ENCODE results near the gene NOP53.

DNA sequence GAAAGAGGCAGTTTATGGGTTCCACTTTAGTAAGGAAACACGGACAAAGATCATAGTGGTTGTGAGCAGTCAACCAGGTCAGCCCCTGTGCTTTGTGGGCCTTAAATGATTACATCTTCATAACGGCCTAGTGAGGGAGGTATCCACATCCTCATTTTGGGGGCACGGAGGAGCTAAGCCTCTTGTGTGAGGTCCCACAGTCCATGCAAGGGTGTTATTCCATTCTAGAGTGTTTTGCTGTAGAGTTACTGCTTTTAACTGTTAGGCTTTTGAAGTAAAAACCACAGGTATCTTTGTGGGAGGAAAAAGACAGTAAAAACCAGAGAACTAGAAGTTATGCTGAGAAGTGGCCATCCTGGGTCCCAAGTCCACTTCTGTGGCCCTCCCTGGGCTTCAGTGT is 4.0 kb downstream of the NOP53 start:
- TF ChIP-seq REST (IDR thresholded peaks at IDR 0.05; ENCODE audit: unreplicated experiment) (no peak), CTCF (conservative IDR thresholded peaks at IDR 0.05; ENCODE audit: low read depth in 2 of 2) (no peak), EZH2 (IDR thresholded peaks at IDR 0.05; ENCODE audit: low read depth, unreplicated experiment) (no peak), POLR2AphosphoS5 (IDR thresholded peaks at IDR 0.05; ENCODE audit: low read depth) (no peak), JUNB (IDR thresholded peaks at IDR 0.05; ENCODE audit: unreplicated experiment) (no peak), ZNF331 (CRISPR knock-in tag; IDR thresholded peaks at IDR 0.05; ENCODE audit: low read depth) (no peak), EZH2phosphoT487 (IDR thresholded peaks at IDR 0.05; ENCODE audit: unreplicated experiment) (no peak), STAT1 (IDR thresholded peaks at IDR 0.05; ENCODE audit: unreplicated experiment) (no peak), ZNF114 (CRISPR knock-in tag; IDR thresholded peaks at IDR 0.05) (no peak), CREB1 (CRISPR knock-in tag; IDR thresholded peaks at IDR 0.05; ENCODE audit: low read depth) (no peak), NANOG (IDR thresholded peaks at IDR 0.05; ENCODE audit: borderline replicate concordance) (no peak)
- TF ChIP-seq, protein P1, sequence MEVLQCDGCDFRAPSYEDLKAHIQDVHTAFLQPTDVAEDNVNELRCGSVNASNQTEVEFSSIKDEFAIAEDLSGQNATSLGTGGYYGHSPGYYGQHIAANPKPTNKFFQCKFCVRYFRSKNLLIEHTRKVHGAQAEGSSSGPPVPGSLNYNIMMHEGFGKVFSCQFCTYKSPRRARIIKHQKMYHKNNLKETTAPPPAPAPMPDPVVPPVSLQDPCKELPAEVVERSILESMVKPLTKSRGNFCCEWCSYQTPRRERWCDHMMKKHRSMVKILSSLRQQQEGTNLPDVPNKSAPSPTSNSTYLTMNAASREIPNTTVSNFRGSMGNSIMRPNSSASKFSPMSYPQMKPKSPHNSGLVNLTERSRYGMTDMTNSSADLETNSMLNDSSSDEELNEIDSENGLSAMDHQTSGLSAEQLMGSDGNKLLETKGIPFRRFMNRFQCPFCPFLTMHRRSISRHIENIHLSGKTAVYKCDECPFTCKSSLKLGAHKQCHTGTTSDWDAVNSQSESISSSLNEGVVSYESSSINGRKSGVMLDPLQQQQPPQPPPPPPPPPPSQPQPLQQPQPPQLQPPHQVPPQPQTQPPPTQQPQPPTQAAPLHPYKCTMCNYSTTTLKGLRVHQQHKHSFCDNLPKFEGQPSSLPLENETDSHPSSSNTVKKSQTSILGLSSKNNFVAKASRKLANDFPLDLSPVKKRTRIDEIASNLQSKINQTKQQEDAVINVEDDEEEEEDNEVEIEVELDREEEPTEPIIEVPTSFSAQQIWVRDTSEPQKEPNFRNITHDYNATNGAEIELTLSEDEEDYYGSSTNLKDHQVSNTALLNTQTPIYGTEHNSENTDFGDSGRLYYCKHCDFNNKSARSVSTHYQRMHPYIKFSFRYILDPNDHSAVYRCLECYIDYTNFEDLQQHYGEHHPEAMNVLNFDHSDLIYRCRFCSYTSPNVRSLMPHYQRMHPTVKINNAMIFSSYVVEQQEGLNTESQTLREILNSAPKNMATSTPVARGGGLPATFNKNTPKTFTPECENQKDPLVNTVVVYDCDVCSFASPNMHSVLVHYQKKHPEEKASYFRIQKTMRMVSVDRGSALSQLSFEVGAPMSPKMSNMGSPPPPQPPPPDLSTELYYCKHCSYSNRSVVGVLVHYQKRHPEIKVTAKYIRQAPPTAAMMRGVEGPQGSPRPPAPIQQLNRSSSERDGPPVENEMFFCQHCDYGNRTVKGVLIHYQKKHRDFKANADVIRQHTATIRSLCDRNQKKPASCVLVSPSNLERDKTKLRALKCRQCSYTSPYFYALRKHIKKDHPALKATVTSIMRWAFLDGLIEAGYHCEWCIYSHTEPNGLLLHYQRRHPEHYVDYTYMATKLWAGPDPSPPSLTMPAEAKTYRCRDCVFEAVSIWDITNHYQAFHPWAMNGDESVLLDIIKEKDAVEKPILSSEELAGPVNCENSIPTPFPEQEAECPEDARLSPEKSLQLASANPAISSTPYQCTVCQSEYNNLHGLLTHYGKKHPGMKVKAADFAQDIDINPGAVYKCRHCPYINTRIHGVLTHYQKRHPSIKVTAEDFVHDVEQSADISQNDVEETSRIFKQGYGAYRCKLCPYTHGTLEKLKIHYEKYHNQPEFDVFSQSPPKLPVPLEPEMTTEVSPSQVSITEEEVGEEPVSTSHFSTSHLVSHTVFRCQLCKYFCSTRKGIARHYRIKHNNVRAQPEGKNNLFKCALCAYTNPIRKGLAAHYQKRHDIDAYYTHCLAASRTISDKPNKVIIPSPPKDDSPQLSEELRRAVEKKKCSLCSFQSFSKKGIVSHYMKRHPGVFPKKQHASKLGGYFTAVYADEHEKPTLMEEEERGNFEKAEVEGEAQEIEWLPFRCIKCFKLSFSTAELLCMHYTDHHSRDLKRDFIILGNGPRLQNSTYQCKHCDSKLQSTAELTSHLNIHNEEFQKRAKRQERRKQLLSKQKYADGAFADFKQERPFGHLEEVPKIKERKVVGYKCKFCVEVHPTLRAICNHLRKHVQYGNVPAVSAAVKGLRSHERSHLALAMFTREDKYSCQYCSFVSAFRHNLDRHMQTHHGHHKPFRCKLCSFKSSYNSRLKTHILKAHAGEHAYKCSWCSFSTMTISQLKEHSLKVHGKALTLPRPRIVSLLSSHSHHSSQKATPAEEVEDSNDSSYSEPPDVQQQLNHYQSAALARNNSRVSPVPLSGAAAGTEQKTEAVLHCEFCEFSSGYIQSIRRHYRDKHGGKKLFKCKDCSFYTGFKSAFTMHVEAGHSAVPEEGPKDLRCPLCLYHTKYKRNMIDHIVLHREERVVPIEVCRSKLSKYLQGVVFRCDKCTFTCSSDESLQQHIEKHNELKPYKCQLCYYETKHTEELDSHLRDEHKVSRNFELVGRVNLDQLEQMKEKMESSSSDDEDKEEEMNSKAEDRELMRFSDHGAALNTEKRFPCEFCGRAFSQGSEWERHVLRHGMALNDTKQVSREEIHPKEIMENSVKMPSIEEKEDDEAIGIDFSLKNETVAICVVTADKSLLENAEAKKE (CRISPR knock-in tag; IDR thresholded peaks at IDR 0.05): no peak
